NCI-H146 treated with DMSO at 0.1 percent for 48 hours (cell line): ENCODE data around the gene ZMYM2.

Experiments used
- DNase-seq: peaks from one replicate; lab custom pipeline; 2025; ENCODE audit not compliant: unreplicated experiment; lab: John Stamatoyannopoulos, UW

ZMYM2 gene

DNA sequence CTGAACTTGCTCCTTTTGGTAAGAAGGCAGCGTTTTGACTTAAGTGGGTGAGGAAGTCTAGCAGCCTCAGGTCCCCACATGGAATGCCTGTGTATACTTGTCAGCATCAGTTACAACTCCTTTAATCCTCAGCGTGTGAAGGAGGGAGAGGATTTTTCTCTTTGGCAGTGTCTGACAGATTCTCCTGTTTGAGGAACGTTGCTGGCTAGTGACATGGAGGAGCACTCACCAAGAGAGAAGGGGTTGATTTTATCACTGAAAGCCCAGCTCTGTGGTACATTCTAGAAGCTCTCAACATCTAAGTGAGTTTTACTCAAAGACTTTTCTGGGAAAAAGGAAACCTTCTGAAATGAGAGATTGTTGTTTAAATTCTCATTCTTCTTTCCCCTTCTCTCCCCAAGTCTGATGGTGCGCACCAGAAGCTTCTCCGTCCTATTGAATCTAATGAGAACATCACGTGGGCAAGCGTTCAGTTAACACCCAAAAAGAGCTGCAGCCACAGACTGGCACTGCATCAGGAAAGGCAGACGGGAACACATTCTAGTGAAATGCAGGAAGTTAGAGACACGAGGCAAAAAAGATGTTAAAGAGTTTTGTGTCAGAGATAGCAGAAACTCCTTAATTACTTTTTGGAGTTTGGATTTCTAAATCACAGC lies 144.1 kb downstream of the ZMYM2 start:
- no peak for DNase-seq

DNA sequence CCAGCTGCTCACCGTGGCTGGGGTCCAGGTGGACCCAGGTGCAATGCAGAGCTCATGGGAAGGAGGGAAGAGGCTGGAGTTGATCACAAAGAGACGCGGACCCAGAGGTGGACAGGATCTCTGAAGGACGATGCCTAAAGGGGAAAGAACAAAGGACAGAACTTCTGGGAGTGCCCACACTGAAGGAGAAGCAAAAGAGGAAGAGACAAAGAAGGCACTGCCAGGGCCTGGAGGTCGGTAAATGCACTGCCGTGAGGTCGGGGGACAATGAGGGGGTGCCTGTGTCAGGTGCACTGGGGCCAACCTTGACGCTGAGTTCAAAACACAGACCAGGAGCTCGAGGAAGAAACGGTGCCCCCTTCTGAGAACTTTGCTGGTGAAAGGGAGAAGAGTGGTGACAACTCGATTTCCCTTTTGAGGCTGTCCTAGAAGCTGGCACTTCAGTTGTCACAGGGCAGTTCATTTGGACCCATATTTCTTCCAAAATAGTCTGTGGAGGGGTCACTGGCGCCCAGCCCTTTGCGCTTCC lies 146.7 kb downstream of the ZMYM2 start:
- DNase-seq: no peak

DNA sequence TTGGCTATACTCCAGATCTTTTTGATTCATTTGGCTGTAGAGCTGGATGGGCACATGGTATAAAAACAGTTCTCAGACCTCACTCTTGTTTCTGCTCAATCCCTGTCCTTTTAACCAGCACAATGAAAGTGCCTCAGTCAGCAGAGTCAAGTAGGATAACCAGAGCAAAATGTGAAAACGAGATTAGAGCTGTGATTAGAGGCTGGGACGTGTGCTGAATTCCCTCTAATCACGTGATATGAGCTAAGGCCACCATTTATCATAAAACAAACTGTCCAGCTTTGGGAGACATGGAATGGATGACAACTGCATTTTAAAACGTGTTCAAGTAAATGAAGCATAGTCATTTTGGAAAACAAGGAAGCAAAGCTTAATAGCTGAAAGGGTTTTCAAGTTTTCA lies 148.2 kb downstream of the ZMYM2 start:
- DNase-seq: no peak

DNA sequence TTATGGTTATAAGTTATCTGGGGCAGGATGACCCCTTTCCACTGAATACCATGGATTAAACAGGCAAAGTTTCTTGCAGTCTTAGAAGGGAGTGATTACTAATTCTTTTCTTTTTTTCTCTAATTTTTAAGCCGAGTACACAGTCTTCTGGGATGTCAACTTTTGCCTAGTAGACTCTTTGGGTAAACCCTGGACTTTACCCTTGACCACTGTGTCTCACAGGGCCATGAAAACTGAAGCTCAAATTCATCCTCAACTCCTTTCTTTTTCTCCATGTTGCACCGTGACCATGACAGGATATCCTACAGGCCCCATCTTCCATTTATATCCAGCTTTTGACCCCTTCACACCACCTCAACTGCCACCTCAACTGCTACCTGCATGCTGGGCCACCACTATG lies 150.5 kb downstream of the ZMYM2 start:
- DNase-seq: no peak

DNA sequence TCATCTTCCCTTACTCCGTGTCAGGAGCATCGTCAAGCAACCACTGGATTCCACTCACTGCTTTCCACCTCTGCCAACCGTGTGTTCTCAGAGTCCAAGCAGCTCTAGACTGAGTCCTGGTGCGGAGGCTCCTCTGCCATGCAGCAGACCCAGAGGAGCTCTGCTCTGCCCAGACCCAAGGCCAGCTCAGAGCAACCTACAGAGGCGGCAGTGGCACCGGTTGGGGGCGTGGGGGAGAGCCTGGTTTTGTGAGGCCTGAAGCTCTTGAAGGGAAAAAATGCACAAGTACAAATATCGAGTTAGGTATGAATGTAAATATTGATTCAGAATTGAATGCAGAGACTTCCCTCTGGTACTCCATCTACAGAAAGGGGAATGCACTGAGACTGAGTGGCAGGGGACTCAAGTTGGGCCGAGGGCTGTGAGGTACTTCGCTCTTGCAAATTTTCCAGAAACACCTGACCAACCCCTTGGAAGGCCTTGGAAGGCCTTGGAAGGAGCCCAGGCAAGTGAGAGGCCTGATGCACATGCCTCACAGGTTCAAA lies 155.6 kb downstream of the ZMYM2 start:
- DNase-seq: no peak

DNA sequence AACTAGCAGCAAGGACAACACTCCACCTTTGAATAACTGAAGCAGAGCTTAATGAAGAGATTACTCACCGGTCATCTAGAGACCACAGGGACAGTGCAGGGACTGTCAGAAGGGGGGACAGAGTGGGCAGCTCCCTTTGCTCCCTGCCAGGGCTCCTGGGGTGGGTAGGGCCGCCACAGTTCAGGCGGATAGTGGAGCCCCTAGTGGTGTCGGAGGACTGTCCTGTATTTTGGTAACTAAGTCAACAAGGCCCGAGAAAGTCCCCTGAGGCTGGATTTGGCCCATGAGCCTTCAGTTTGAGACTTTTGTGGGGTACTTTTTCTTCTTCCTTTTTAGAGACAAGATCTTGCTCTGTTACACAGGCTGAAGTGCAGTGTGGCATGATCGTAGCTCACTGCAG lies 157.7 kb downstream of the ZMYM2 start:
- no peak for DNase-seq

DNA sequence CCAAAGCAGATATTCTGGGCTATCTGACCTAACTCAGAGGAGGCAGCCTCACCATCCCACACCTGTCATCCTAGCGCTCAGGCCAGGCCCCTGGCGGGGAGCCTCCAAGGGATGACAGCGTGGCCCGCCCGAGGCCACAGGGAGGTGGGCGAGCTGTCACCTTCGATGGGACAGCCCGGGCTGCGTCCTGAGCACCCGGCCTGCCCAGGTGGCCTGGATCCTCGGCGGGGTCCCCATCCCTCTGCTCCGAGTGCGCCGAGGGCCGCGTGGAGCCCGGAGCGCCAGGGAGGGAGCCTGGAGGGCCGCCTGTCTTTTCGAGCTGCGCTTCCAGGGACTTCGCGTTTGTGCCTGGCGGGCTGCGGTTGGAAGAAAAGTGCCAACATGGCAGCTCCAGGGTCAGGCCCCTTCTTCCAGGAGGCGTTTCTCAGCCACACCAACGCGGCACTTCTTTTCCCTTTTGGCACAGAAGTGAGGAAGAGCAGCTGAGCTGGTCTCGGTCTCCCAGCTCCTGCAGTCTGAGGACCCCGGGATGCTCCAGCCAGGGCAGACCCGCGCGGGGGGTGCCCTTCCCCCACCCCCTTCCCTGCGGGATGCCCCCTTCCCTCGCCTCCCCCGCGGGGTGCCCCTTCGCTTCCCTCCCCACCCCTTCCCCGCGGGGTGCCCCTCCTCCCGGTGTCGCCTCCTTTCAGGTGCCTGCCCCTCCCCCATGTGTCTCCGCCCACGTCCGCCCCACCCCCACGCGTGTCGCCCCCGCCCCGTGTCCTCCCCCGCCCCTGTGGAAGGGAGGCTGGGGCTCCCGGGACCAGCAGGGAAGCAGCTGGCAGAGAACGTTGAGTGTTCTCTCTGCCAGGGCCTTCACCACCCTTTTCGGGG lies 160.0 kb downstream of the ZMYM2 start:
- peak; percentile 23 for DNase-seq

DNA sequence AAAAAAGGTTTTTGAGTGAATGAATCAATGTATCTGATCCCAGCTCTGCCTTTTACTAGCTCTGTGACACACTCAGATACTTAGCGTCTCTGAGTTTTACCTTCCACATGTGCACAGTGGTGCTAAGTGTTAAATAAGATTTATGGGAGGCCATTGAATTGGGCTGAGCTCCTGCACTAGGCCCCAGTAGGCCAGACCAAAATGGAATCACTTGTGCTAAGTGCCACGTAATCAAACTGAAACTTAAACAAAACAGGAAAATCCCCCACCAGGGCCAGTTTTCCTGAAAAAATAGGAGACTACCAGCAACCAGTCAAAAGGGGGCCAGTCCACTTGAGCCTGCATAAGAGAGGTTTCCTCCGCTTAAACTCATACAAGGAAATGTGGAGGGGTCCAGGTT lies 161.4 kb downstream of the ZMYM2 start:
- DNase-seq: no peak

DNA sequence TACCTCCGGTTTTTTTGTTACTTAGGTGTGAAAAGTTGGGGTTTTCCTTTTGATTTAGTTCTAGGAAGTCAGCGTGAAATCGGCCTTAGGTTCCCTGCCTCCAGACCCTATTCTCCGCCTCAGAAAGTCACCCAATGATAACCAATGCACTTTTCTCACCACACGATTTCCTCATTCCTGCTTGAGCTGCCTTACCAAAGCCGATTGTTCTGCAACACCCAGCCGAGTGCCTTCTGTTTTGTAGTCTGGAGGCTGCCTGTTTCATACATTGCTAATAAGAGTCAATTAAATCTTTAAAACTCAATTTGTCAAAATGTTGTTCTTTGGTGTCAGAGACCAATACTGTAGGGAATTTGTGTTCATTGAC lies 162.6 kb downstream of the ZMYM2 start:
- DNase-seq: no peak

DNA sequence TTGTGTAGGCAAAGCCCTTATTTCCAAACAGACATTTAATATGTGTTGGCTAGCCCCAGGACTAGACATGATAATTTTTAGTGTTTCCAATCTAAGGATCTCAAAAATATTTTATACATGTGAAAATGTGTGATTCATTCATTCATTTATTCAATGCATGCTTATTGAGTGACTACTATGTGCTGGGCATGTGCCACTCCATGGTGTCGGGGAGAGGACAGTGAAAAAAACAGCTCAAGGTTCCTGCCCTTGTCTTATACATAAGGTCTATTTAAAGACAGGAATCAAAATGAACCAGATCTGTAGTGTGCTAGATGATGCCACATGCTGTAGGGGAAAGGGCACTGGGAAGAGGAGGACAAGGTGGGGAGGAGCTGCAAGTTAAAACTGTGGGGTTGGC lies 165.8 kb downstream of the ZMYM2 start:
- no peak for DNase-seq

DNA sequence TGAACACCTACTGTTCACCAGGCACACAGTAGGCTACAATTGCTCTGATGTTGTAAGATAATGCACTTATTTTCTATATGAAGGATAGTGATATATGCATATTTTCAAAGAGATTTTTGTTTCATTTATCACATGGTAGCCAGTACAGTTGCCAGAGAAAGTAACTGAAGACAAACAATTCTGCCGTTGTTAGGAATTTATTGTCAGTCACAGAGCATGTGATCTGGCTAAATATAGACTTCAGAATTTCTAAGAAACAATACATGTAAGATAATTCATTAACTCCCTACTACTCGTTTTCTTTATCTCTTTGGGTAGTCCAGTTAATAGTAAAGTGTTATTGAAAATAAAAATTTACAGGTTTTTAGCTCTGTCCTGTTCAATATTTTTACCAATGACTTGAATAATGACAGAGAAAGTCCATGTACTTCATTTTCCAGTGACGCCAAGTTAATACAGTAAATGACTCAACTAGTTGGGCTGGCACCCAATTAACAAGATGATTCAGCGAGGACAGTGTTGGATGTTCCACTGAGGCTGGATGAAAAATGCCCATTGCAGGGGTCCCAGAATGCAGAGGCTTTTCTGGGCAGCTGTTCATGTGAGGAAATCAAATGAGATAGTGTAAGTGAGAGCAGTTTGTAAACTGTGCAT lies 166.7 kb downstream of the ZMYM2 start:
- DNase-seq: no peak

DNA sequence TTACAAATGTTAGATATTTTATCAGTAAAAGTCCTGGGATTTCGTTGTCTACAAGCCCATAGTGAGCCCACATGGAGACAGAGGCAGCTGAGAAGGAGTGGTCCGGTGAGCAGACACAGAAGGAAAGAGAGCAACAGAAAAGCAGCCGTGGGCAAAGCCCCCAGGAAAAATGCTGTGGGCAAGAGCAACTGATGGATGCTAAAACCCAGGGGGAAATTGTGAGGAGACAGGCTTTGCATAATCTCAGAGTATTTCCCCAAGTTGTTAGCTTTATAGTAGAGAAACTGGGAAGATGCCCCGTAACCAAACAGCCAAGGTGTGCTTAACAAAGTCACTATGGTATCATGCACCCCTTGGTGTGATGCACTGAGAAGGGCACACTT lies 167.2 kb downstream of the ZMYM2 start:
- no peak for DNase-seq

DNA sequence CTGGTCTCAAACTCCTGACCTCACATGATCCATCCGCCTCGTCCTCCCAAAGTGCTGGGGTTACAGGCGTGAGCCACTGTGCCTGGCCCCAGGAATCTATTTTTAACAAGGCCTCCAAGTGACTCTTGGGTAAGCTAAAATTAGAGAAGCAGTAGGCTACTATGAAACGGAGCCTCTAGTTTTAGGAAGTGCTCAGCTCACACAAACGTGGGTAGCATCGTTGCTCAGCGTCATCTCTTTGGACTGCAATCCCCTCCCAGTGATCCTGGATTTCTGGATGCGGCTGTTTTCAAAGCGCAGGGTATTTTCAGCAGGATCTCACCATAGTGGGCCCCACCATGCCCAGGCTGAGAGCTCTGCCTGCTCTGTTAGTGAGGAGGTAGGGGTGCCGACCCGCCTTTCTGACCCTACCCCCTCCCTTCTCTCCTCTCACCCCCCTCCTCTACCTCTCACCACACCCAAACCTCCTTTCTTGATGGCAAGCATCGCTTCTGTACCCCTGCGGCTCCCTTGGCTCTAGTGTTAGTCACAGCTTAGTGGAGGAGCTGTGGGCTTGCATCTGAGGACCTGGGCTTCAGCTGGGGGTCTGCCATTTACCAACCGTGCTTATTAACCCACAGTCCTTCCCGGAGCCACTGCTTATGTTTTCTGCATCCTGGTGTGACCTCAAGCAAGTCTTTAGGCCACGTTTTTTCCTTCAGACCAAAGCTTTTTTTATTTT lies 168.2 kb downstream of the ZMYM2 start:
- no peak for DNase-seq

DNA sequence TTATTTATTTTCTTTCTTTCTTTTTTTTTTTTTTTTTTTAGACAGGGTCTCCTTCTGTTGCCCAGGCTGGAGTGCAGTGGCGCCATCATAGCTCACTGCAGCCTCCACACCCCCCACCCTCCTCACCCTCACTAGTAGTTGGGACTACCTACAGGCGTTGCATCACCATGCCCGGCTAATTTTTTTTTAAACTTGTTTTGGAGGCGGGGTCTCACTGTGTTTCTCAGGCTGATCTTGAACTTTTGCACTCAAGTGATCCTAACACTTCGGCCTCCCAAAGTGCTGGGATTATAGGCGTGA lies 168.7 kb downstream of the ZMYM2 start:
- no peak for DNase-seq

DNA sequence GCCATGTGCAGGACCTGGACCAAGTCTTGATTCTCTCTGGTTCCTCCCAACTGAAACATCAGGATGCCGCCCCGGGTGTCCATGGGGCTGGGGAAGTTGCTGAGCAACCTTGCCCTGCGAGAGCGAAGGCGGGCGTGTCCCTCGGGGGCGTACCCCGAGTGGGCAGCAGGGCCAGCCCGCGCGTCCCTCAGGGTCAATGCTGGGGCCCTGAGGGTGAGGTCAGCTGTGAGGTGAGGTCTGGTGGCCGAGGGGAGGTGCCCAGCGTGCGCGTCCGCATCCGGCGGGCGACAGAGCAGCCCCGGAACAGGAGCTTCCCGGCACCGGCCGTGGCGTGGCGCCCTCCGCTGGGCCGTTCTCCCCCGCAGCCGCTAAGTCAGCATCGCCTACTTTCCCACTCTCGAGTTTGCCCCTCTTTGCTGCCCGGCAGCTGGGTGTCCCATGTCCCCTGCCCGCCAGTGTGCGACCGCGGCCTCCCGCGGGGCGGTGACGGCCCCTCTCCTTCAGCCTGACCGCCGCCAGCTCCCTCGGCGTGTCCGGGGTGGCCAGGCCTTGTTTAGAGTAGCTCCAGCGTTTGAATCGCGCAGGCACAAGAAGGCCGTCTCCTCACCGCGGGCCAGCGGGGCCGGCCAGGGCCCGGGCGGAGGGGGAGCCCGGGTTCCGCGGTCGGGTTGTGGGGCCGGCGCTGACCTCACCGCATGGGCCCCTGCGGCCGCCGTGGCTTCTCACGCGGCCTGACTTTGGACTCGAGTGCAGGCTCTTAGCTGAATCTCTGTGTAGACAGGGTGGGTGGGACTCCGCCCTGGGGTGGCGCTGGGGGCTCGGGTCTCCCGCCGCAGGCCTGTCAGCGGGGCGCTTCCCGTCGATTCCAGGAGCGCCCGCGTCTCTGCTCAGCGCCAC lies 169.3 kb downstream of the ZMYM2 start:
- DNase-seq: no peak

DNA sequence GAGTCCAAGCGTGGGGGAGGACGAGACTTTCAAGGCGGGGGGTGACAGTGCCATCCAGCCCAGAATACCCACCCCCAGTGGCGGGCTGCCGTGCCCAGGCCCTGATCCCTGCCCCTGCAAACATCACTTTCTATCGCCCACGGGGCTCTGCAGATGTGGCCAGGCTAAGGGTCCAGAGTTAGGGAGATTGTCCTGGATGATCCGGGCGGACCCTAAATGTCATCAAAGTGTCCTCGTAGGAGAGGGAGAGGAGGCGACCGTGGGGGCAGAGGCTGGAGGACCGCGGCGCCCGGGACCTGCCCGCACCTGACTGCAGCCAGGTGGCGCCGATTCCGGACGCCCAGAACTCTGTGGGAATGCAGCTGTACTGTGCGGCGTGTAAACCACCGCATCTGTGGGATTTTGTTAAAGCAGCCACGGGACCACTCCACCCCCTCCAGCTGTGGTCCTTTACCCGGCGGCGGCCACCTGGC lies 170.0 kb downstream of the ZMYM2 start:
- no peak for DNase-seq

DNA sequence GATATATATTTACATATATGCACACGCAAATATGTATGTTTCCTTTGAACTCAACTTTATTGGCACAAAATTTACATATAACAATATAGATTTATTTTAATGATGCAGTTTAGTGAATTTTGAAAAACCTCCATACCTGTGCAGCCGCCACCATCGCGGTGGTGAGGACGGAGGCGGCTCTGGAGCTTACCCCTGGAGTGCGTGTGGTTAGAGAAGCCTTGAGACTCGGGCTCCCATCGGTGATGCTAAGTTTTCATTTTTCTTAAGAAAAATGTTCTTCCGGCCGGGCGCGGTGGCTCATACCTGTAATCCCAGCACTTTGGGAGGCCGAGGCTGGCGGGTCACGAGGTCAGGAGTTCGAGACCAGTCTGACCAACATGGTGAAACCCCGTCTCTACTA lies 170.5 kb downstream of the ZMYM2 start:
- no peak for DNase-seq

DNA sequence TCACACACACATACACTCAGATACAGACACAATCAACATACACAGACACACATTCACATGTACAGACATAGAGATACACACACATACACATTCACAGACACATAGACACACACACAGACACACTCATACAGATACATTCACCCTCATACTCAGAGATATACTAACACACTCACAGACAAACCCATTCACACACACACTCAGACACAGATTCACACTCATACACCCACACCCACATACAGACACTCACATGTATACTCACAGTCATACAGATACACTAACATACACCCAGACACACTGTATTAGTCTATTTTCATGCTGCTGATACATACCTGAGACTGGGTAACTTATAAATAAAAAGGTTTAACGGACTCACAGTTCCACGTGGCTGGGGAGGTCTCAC lies 171.5 kb downstream of the ZMYM2 start:
- no peak for DNase-seq

DNA sequence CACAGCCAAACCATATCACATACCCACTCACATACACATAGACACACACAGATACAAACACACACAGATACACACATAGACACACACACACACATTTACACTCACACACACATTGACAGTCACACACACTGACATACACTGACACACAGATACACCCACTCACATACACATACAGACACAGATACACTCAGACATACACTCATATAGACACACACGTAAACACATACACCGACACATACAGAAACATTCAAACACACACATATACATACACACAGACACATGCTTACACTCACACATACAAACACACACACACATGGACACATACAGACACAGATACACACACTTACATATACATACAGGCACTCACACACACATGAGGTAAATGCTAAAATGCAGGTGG lies 172.1 kb downstream of the ZMYM2 start:
- DNase-seq: no peak
